Activated CD4-positive, alpha-beta T cell treated with anti-CD3 and anti-CD28 coated beads for 4 hours (primary cell): ENCODE measurements around the gene CMSS1.

Source experiments
- DNase-seq, 2 donors: peaks; one replicate each; pipeline ENCODE4 v3.0.0-alpha.2; 2020

Gene CMSS1

GRCh38 chr3:99856437-99857220, 39.0 kb downstream of the CMSS1 start:
- no peak for DNase-seq

GRCh38 chr3:99857278-99857677, 39.6 kb downstream of the CMSS1 start:
- no peak for DNase-seq

GRCh38 chr3:99858469-99858868, 40.8 kb downstream of the CMSS1 start:
- DNase-seq, result no peak

GRCh38 chr3:99859825-99860224, 42.2 kb downstream of the CMSS1 start:
- DNase-seq, result no peak

GRCh38 chr3:99861216-99861615, 43.6 kb downstream of the CMSS1 start:
- DNase-seq, result no peak

GRCh38 chr3:99862208-99862607, 44.5 kb downstream of the CMSS1 start:
- DNase-seq, result no peak

GRCh38 chr3:99863002-99863401, 45.3 kb downstream of the CMSS1 start:
- no peak for DNase-seq

- no peak for DNase-seq
These were observed 45.9 kb downstream of the CMSS1 start for GRCh38 chr3:99863588-99863987.

GRCh38 chr3:99864289-99864688, 46.6 kb downstream of the CMSS1 start:
- no peak for DNase-seq

GRCh38 chr3:99865321-99865720, 47.7 kb downstream of the CMSS1 start:
- no peak for DNase-seq

- no peak for DNase-seq
These were observed 48.6 kb downstream of the CMSS1 start for GRCh38 chr3:99866261-99866761.

- no peak for DNase-seq
These were observed 50.1 kb downstream of the CMSS1 start for GRCh38 chr3:99867594-99868310.

- DNase-seq, result peak in 1 of 2 donors; percentile 6
These were observed 50.6 kb downstream of the CMSS1 start for GRCh38 chr3:99868311-99868646.

GRCh38 chr3:99869621-99870020, 52.0 kb downstream of the CMSS1 start:
- DNase-seq, result no peak

- DNase-seq, result no peak
These were observed 53.0 kb downstream of the CMSS1 start for GRCh38 chr3:99870712-99871111.

GRCh38 chr3:99871231-99872045, 53.8 kb downstream of the CMSS1 start:
- no peak for DNase-seq

GRCh38 chr3:99872923-99873254, 55.2 kb downstream of the CMSS1 start:
- no peak for DNase-seq

- no peak for DNase-seq
These were observed 55.8 kb downstream of the CMSS1 start for GRCh38 chr3:99873269-99874102.

- no peak for DNase-seq
These were observed 56.8 kb downstream of the CMSS1 start for GRCh38 chr3:99874237-99875002.

GRCh38 chr3:99875581-99875928, 57.9 kb downstream of the CMSS1 start:
- no peak for DNase-seq

- DNase-seq, result peak; percentile 63 to 65
These were observed 58.5 kb downstream of the CMSS1 start for GRCh38 chr3:99875929-99876841.
